Raji (cell line): ENCODE data around the gene USH1C.

Experiments
- POLR2A ChIP-seq: IDR thresholded peaks from 2 replicates; pipeline ENCODE4 v1.6.1; 2011; ENCODE audit warnings: low read depth, low read length, control low read depth; ENCODE audit not compliant: insufficient read depth

The USH1C gene

DNA sequence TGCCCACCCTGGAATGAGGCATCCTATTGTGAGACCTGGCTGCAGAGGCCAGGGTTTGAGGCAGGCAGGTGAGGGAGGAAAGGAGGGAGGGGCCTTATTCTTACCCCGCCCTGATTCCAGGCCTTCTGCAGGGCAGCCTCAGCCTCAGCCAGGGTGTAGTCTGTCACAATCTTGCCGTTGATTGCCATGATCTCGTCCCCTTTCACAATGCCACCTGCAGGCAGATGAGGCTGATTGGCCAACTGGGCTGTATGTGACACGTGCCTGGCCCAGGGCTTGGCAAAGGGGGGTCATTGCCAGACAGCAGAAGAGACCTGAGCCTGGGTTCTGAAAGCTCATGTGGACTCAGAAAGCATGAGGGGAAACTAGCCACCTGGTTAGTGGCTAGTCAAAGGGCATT is 46.2 kb downstream of the USH1C start:
- TF ChIP-seq POLR2A: no peak

DNA sequence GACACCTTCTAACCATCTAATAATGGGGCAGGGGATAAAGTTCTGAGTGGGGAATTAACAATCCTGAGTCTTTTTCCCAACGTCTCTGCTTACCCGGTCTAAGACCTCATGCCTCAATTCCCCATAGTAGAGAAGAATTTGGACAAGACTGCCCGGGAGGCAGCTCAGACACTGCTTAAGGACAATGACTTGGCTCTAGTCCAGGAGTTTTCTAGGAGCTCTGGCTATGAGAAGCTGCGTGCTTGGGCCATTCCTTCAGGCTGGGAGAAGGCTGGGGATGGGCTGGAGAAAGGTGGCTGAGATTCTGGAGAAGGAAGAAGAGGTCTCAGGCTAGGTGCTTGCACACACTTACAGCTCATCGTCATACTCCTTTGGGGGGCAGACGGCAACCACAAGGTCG is 47.8 kb downstream of the USH1C start:
- TF ChIP-seq POLR2A: no peak

GRCh38 chr11:17494019-17494418 is 50.2 kb downstream of the USH1C start:
- no peak for TF ChIP-seq POLR2A

- no peak for TF ChIP-seq POLR2A
These were observed 53.3 kb downstream of the USH1C start for GRCh38 chr11:17490938-17491337.

- TF ChIP-seq POLR2A: no peak
These were observed 54.0 kb downstream of the USH1C start for GRCh38 chr11:17490232-17490631.

GRCh38 chr11:17489751-17490150 is 54.5 kb downstream of the USH1C start:
- no peak for TF ChIP-seq POLR2A

GRCh38 chr11:17488563-17488962 is 55.7 kb downstream of the USH1C start:
- TF ChIP-seq POLR2A: no peak

DNA sequence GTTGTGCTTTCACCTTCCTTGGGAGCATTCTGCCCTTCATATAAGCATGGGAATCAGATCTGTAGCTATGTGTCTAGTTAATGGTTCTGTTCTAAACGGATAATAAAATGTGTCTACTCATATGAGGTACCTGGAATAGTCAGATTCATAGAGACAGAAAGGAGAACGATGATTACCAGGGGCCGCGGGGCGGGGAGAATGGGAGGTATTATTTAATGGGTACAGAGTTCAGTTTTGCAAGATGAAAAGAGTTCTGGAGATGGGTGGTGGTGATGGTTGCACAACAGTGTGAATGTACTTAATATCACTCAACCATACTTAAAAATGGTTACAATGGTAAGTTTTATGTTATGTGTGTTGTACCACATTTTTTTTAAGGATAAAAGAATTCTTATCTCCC is 57.6 kb downstream of the USH1C start:
- no peak for TF ChIP-seq POLR2A

DNA sequence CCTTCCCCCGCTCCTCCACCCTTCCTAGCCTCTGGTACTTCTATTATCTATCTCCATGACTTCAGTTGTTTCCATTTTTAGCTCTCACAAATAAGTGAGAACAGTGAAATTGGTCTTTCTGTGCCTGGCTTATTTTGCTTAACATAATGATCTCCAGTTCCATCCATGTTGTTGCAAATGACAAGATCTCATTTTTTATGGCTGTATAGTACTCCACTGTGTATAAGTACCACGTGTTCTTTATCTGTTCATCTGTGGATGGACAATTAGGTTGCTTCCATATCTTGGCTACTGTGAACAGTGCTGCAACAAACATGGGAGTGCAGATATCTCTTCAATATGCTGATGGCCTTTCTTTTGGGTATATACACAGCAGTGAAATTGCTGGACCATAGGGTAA is 60.7 kb downstream of the USH1C start:
- no peak for TF ChIP-seq POLR2A

DNA sequence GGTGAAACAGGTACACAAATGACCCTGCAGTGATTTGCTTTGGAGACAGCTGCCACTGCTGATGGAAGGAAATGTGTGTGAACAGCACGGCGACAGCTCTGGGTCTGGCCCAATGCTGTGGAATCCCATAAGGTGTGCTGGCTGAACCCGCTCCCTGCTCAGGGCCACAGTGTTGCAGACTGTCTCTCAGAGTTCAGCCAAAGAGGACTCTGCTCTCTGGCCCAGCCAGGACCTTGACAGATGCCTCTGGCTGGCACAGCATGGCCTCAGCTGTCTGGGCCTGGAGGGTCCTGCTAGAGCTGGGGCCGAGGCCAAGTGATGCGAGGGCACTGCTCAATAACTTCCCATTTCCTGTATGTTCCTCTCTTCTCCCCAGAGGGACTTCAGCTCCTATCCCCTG is 62.3 kb downstream of the USH1C start:
- TF ChIP-seq POLR2A: no peak

DNA sequence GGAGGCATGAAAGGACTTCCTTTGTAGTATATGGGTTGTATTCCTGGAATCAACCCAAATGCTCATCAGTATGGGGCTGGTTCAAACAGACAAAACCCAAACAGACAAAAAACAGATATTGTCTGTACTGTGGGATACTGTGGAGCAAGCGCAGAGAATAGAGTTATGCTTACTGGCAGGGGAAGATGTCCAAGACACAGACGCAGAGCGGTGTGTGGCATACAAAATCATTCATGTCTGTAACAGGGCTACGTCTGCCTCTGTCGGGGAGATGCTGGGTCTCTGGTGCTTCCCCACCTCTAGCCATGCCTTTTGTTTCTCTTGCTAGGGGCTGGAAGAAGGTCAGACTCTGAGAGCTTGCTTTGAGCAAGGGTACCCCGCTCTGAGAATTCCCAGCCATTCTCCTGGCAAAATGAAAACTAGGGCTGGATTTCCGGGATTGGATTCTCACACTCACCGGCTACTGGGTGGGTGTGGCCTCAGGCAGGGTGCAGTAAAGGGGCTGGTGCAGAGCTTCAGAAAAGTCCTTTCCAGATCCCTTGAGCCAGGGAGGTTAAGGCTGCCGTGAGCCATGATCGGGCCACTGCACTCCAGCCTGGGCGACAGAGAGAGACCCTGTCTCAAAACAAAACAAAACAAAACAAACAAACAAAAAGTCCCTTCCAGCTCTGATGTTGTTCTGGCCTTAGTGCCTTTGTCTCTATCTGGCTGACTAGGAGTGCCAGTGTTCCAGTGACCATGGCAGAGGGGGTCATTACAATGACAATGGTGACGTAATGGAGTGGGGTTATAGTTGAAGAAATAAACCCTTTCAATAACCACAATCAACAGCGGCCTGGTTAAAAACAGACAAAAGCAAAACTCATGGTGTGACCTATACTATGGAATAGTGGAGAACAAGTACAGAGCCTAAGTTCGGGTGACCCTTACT is 64.7 kb downstream of the USH1C start:
- TF ChIP-seq POLR2A: no peak

DNA sequence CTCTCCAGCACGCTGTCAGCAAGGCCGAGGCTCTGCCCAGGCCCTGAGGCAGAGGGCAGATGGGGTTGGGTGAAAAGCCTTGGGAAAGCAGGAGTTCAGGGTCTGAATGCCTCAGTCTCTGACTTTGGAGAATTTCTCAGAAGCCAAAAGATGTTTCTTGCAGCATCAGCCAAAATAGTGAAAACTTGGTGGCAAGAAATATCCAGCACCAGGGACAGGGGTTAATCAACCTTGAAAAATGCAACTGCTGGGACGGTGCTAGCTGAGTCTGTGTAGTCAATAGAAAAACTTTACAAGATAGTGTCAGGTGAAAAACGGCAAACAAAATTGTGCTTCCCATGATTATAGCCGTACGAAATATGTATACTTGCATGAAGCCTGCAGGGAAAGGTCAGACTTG is 66.1 kb downstream of the USH1C start:
- TF ChIP-seq POLR2A: no peak

DNA sequence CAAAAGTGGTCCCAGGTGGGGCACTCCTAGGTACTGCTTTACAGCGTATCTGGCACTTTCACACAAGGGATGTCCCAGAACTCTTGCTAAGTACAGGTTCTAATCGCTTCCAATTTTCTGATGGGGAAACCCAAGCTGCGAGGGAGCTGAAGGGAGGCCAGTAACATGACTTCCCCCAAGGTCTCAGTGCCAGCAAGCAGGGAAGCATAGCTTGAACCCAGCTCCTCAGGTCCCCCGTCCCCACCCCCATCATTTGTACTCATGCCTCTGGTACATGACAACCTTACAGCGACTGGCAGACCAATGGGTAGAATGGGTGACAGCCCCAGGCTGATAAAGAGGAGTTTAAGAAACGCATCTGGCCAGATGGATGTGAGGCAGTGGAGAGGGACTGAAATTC is 66.9 kb downstream of the USH1C start:
- no peak for TF ChIP-seq POLR2A

- TF ChIP-seq POLR2A: no peak
These were observed 67.2 kb downstream of the USH1C start for GRCh38 chr11:17477084-17477333.

- TF ChIP-seq POLR2A: no peak
These were observed 67.7 kb downstream of the USH1C start, which contains the start of gene ABCC8 for GRCh38 chr11:17476317-17477083. Gene ABCC8, minus strand, starts transcription at chr11:17476845. Its CDS starts 69 bp downstream, at chr11:17476776.

DNA sequence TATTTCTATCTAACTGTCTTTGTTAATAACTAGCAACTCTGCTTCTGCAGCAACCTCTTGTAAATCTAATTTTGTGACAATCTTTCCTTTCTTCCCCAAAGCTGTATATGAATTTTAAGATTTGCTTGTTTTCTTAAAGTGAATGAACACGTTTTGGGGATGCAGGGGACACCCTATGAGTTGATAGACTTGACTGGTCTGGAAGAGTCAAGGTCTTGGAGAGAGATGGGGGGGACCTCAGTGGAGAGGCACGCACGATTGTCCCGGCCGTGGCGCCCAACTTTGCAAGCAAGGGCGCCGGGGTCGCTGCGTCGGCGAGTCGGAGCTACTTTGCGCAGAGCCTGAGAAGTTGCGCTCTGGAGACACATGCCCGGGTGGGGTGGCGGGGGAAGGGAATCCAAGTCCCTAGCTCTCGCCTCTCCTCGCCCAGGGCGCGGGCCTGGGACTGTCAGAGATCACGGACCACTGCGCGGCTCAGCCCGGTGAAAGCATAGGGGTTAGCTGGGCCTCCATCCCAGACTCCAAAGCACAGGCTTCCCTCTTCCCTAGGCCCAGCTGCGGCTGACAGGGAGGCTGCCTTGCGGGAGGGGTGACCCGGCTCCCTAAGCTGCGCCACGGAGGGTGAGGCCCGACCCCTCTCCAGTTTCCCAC is 68.4 kb downstream of the USH1C start:
- no peak for TF ChIP-seq POLR2A
